Skeletal muscle satellite cell (primary cell): ENCODE results near the gene SNTG2.

Experiments
- H3K27me3 ChIP-seq: 2 replicates; pipeline ENCODE4 v1.7.0; 2013; ENCODE audit warnings: low read length; ENCODE audit not compliant: control insufficient read depth, insufficient read depth
- H3K36me3 ChIP-seq: 2 replicates; pipeline ENCODE4 v1.7.0; 2013; ENCODE audit warnings: mild to moderate bottlenecking, control low read depth, low read length; ENCODE audit not compliant: insufficient read depth
- H3K4me1 ChIP-seq: 2 replicates; pipeline ENCODE4 v1.7.0; 2013; ENCODE audit warnings: low read length; ENCODE audit not compliant: control insufficient read depth, insufficient read depth
- H3K4me2 ChIP-seq: 2 replicates; pipeline ENCODE4 v1.7.0; 2013; ENCODE audit warnings: mild to moderate bottlenecking, low read length
- H3K4me3 ChIP-seq: 2 replicates; pipeline ENCODE4 v1.7.0; 2013; ENCODE audit warnings: low read length
- H3K9ac ChIP-seq: 2 replicates; pipeline ENCODE4 v1.7.0; 2013; ENCODE audit warnings: mild to moderate bottlenecking, low read depth, low read length, moderate library complexity
- H3K9me3 ChIP-seq: replicated peaks from 2 replicates; pipeline ENCODE4 v1.7.0; 2013; ENCODE audit warnings: mild to moderate bottlenecking, control low read depth, low read length

The SNTG2 gene

GRCh38 chr2:1136846-1137245 is 186.2 kb downstream of the SNTG2 start:
- no peaks in the 10 kb centered on the region for H3K9me3 ChIP-seq

GRCh38 chr2:1137264-1137663 is 186.6 kb downstream of the SNTG2 start:
- Histone ChIP-seq H3K27me3 (peaks cover 7% of the 10 kb centered on the region), H3K36me3 (no peaks in the 10 kb centered on the region), H3K4me2 (no peak overlapping the region), H3K4me3 (no peak overlapping the region), H3K9me3 (no peaks in the 10 kb centered on the region), H3K4me1 (no peaks in the 10 kb centered on the region), H3K9ac (no peak overlapping the region)

More at GRCh38 chr2:1136846-1137245, 186.2 kb downstream of the SNTG2 start:
- no peaks in the 10 kb centered on the region for H3K36me3 ChIP-seq
- H3K4me1 ChIP-seq: no peaks in the 10 kb centered on the region
- no peak overlapping the region for H3K4me2 ChIP-seq
- no peak overlapping the region for H3K9ac ChIP-seq
- H3K27me3 ChIP-seq: peaks cover 7% of the 10 kb centered on the region
- H3K4me3 ChIP-seq: no peak overlapping the region

- Histone ChIP-seq H3K9ac (no peak overlapping the region), H3K4me2 (no peak overlapping the region), H3K36me3 (no peaks in the 10 kb centered on the region), H3K27me3 (peaks cover 7% of the 10 kb centered on the region), H3K4me3 (no peak overlapping the region), H3K9me3 (no peaks in the 10 kb centered on the region), H3K4me1 (no peaks in the 10 kb centered on the region)
These were observed 187.3 kb downstream of the SNTG2 start for GRCh38 chr2:1137913-1138391.

GRCh38 chr2:1140389-1141003 is 189.8 kb downstream of the SNTG2 start:
- Histone ChIP-seq H3K36me3 (no peaks in the 10 kb centered on the region), H3K4me3 (no peak overlapping the region), H3K27me3 (peaks cover 7% of the 10 kb centered on the region), H3K9me3 (no peaks in the 10 kb centered on the region), H3K4me1 (no peaks in the 10 kb centered on the region), H3K4me2 (no peak overlapping the region), H3K9ac (no peak overlapping the region)

- no peak overlapping the region for H3K4me2 ChIP-seq
- H3K4me3 ChIP-seq: no peak overlapping the region
- H3K9me3 ChIP-seq: no peaks in the 10 kb centered on the region
- H3K27me3 ChIP-seq: peaks cover 7% of the 10 kb centered on the region
- H3K36me3 ChIP-seq: no peaks in the 10 kb centered on the region
- no peak overlapping the region for H3K9ac ChIP-seq
- no peaks in the 10 kb centered on the region for H3K4me1 ChIP-seq
These were observed 190.4 kb downstream of the SNTG2 start for GRCh38 chr2:1141079-1141478.

- no peaks in the 10 kb centered on the region for H3K4me1 ChIP-seq
- H3K36me3 ChIP-seq: no peaks in the 10 kb centered on the region
- no peaks in the 10 kb centered on the region for H3K9me3 ChIP-seq
- H3K4me3 ChIP-seq: no peak overlapping the region
- no peak overlapping the region for H3K9ac ChIP-seq
- H3K4me2 ChIP-seq: no peak overlapping the region
- H3K27me3 ChIP-seq: peaks cover 7% of the 10 kb centered on the region
These were observed 192.5 kb downstream of the SNTG2 start for GRCh38 chr2:1143129-1143528.

- no peak overlapping the region for H3K4me3 ChIP-seq
- H3K27me3 ChIP-seq: no peaks in the 10 kb centered on the region
- H3K4me2 ChIP-seq: no peak overlapping the region
- H3K9me3 ChIP-seq: no peaks in the 10 kb centered on the region
- no peaks in the 10 kb centered on the region for H3K36me3 ChIP-seq
- no peak overlapping the region for H3K9ac ChIP-seq
- no peaks in the 10 kb centered on the region for H3K4me1 ChIP-seq
These were observed 197.4 kb downstream of the SNTG2 start for GRCh38 chr2:1147873-1148612.

- Histone ChIP-seq H3K9me3 (no peaks in the 10 kb centered on the region), H3K4me3 (no peak overlapping the region), H3K36me3 (no peaks in the 10 kb centered on the region), H3K9ac (no peak overlapping the region), H3K27me3 (no peaks in the 10 kb centered on the region), H3K4me2 (no peak overlapping the region), H3K4me1 (no peaks in the 10 kb centered on the region)
These were observed 200.3 kb downstream of the SNTG2 start for GRCh38 chr2:1150724-1151511.

GRCh38 chr2:1152375-1152774 is 201.7 kb downstream of the SNTG2 start:
- Histone ChIP-seq H3K27me3 (no peaks in the 10 kb centered on the region), H3K9ac (no peak overlapping the region), H3K9me3 (no peaks in the 10 kb centered on the region), H3K4me2 (no peak overlapping the region), H3K4me3 (no peak overlapping the region), H3K36me3 (no peaks in the 10 kb centered on the region), H3K4me1 (no peaks in the 10 kb centered on the region)

- no peaks in the 10 kb centered on the region for H3K27me3 ChIP-seq
- H3K4me2 ChIP-seq: no peak overlapping the region
- H3K9me3 ChIP-seq: no peaks in the 10 kb centered on the region
- H3K36me3 ChIP-seq: no peaks in the 10 kb centered on the region
- H3K4me3 ChIP-seq: no peak overlapping the region
- no peak overlapping the region for H3K9ac ChIP-seq
- no peaks in the 10 kb centered on the region for H3K4me1 ChIP-seq
These were observed 203.3 kb downstream of the SNTG2 start for GRCh38 chr2:1153920-1154319.

GRCh38 chr2:1154710-1155594 is 204.3 kb downstream of the SNTG2 start:
- H3K36me3 ChIP-seq: no peaks in the 10 kb centered on the region
- H3K4me2 ChIP-seq: no peak overlapping the region
- H3K27me3 ChIP-seq: no peaks in the 10 kb centered on the region
- no peaks in the 10 kb centered on the region for H3K4me1 ChIP-seq
- no peak overlapping the region for H3K9ac ChIP-seq
- H3K9me3 ChIP-seq: no peaks in the 10 kb centered on the region
- no peak overlapping the region for H3K4me3 ChIP-seq
